LoVo (cell line): Measurements from ENCODE around the gene MYBPH.
A peak's percentile ranks its signal among the peaks of the same experiment; 100 is the strongest.

Source experiments
- DNase-seq: peaks from one replicate; pipeline ENCODE4 v3.0.0-alpha.2; 2016; ENCODE audit warnings: low spot score

The MYBPH gene

DNA sequence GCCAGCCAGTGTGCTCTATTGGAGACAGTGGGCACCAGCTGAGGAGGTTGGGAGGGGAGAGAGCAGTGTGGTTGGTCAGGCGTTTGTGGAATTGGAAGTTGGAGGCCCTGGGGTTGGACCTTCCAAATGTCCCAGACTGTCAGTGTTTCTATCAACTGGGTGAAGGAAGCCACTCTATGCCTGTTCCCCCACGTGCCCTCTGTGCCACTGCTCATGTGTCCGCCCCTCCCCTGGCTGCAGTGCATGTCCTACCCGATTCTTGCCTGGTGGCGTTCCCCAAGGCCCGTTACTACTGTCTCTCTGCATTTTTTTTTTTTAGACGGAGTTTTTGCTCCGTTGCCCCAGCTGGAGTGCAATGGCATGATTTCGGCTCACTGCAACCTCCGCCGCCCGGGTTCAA is 27.0 kb downstream of the MYBPH start:
- DNase-seq: no peak

DNA sequence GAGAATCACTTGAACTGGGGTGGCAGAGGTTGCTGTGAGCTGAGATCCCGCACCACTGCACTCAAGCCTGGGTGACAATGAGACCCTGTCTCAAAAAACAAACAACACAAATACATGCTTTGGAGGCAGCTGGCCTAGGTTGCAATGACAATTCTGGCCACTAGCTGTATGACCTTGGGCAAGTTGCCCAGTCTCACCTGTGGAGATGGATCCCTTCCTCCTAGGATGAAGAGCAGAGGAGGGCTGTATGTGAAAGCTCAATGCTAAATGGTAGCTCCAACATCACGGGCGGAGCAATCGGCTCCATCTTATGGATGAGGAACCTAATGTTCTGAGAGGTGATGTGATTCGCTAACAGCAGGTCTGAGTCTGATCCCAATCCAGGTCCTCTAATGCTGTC is 27.5 kb downstream of the MYBPH start:
- peak; percentile 26 for DNase-seq

DNA sequence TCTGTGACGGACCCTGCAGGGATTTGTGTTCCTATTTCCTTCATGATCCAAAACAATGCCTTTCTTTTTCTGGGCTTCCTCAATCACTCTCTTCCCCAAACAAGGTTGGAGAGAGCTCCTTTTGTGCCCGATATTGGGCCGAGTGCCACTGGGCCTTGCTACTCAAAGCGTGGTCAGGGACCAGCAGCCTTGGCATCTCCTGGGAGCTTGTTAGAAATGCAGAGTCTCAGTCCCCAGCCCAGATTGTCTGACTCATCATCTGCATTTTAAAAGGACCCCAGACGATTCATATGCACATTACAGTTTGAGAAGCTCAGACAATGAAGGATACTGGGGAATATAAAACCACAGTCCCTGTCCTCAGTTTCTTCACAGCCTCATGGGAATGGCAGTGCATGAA is 28.2 kb downstream of the MYBPH start:
- DNase-seq: no peak

DNA sequence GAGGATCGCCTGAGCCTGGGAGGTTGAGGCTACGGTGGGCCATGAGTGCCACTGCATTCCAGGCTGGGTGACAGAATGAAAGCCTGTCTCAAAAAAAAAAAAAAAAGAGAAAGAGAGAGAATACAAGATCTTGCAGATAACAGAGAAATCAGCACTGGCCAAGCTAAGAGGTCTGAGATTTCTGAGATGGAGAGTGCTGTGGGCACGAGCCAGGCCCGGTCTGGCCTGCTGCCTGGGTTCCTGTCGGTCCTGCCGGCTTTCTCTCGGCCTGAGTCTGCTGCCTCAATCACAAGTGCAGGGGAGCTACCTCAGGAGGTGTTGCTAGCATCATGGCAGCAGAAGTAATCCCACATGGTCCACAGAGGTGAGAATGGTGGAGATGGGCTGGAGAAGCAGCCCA is 29.1 kb downstream of the MYBPH start:
- DNase-seq: no peak

DNA sequence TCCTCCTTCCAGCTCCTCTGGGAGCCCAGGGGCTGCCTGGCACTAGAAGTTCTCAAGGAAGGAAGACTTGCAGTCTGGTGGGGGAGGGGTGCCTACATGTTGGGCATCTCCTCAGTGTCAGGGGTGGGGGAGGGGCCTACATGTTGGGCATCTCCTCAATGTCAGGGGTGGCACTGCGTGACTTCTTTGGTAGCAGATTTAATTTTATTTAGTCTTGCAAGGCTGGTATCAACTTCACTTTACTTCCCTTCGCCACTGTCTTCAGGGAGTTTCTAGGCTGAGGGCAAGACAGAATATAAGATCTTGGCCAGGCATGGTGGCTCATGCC is 29.6 kb downstream of the MYBPH start:
- DNase-seq: no peak

DNA sequence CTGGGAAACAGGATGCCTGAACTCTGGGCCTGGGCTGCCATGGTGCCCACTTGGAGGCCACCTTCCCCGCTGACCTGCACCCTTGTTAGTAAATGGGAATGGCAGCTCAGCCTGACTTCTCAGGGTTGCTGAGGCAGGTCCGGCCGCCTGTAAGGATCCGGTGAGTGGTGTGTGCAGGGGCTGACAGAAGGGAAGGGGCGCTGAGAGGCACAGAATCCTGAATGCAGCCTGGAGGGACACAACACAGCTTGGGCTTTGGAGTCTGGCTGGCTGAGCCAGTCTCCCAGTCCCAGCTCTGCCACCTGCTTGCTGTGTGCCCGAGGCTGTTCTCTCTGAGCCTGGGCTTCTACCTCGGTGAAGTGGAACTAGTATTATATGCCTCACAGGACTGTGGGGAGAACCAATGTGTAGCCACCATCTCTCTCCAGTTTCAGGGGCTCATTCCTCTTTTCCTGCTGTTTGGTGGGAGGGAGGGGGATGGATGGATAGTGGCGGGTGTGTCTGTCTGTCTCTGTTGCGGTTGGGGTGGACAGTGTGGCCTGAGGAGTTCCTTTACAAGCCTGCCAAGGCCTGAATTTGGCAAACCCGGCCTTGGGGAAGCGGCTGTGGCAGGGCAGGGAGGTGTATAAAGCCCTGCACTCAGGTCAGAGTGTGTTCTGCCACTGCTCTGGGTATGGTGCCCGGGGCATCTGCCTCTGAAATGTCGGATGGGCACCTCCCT is 30.1 kb downstream of the MYBPH start:
- DNase-seq: no peak

DNA sequence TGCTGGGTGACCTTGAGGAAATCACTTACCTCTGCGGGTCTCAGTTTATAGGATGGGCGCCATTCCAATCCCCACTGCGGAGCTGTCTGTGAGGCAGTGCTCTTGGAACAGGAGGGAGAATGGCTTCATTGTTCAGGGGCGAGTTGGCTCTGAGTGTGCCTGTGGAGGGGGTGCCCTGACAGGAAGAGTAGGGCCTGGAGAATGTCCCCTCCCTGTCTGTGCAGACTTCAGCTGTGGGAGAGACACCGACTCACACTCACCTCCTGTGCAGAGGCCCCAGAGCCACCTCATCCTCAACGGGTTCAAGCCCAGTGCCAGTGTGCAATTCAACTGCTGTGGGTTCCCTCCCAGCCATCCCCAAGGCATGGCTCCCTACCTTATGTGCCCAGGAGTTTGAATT is 31.0 kb downstream of the MYBPH start:
- no peak for DNase-seq

DNA sequence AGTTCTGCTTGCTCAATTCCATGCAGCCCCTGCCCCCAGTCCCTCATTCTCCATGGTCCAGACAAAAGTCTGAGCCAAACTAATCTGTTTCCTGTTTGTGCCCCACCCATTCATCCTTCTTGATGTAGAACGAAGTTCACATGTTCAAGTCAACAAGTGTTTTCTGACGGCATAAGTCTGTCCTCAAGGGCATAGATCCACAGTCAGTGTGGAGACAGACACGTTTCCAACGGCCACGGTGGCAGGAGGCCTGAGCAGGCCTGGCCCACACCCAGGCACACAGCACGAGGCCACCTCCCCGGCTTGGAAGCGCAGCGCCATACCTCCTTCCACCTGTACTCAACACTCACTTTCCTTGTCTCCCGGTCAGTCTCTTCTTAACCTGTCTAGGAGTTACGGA is 32.0 kb downstream of the MYBPH start:
- no peak for DNase-seq

DNA sequence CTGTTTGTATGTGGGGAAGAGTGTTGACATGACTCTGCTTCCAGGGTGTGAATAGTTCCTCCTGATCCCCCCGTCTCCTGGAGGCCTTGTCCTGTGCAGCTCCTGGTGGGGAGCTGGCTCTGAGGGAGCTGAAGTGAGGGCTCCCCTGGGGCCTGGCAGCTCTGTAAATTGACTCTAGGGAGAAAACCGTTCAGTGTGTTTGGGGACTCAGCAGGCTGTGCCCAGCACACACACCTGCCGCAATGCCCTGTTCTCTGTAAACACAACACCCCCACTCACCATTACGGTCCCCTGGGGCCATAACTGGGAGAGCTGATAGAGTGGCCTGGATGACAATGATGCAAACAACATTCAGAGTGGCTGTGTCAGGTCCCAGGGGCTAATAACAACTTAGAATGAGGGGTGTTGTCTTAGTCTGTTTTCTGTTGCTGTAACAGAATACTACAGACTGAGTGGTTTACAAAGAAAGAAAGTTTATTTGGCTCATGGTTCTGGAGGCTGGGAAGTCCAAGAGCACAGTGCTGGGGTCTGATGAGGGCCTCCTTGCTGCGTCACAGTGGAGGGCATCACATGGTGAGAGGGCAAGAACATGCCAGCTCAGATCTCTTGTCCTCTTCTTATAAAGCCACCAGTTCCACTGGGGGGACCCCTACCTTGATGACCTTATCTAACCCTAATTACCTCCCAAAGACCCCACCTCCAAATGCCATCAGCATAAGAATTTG is 32.8 kb downstream of the MYBPH start:
- no peak for DNase-seq

DNA sequence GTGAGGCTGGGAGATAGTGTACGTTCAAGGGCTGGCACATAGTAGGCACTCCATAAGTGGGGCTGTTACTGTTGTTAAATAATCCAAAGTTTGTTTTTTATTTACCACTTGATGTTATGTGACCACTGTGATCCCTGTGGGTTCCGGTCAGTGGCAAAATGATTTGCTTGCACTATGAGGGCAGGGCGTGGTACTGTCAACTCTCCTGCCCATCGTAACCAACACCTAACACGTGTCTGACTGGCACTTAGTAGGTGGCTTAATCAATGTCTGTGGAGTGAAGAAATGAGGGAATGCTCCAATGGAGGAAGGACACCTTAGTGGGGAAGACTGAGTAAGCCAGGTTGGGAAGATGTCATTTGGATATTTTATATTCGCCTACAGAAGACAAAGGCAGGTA is 33.5 kb downstream of the MYBPH start:
- no peak for DNase-seq

DNA sequence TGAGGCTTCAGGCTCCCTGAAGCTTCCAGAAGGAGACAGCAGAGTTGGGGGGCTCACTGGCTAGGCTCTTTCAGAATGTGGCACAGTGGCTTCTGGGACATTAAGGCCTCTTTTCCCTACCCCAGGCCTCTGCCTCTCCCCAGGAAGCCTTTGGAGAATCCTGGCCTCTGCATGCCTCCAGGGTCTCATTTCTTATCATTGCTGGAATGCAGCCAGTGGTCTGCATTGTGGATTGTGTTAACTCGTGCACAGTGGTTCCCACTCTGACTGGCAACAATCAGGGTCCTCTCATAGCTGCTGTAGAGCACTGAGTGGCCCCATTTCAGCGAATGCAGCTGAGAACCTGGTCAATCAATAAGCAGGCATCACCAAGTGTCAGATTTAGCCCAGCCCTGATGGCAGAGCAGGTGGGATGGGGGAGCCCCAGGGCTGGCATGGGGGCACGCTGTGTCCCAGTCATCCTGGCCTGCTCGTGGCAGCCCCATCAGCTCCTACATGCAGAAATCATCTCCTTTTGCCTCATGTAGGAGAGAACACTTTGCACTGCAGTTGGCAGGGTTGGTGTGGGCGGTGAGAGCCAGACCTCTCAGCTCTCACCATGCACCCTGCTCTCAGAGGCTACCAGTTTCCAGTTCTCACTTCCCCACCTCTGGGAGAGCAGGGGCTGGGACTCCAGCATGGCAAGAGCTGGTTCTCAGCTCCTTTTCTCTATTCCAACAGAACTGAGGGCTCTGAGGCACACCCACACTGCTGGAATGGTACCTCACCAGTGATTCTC is 34.7 kb downstream of the MYBPH start:
- no peak for DNase-seq

DNA sequence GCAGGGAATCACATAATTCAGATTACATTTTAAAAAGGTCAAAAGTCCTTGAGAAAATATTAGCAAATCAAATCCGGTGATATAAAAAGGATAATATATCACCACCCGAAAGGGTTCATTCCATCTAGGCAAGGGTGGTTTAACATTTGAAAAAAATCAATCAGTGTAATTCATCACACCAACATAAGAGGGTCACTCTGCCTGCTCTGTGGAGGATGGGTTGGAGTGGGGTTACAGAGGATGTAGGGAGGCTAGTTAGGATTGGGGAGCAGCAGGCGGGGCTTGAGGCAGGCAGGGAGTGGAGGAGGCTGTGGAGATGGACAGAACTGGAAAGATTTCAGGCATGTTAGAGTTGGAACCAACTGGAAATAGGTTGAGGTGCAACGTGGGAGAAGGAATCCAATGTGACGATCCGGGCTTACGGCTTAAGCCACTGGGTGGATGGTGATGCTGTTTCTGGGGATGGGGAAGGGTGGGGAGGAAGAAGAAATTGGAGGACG is 35.6 kb downstream of the MYBPH start:
- no peak for DNase-seq

DNA sequence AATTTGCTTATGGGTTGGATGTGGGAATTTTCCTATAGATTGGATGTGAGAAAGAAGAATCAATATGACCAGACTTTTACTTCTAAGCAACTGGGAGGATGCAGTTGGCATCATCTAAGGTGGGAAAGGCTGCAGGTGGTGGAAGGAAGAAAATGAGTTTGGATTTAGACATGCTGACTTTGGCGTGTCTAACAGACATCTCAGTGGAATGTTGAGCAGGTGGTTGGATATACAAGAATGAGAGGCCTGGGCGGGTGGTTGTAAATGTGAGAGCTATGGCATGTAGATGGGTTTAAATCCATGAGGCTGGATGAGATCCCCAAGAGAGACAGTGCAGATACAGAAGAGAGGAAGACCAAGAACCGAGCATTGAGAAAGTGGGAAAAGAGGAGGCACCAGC is 37.6 kb downstream of the MYBPH start:
- DNase-seq: no peak

DNA sequence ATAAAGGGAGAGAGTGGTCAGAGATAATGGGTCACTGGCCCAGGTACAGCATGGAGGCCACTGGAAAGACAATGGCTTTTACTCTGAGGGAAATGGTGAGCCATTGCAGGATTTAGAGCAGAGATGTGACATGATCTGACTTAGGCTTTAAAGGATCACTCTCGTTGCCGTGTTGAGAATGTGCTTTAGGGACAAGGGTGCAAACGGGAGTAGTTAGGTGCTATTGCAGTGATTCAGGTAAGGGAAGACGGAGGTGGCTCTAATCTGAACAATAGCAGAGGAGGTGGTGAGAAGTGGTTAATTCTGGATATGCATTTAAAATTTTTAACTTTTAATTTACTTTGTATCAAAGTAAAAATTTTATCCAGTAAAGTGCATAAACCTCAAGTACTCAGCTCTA is 38.3 kb downstream of the MYBPH start:
- DNase-seq: no peak

DNA sequence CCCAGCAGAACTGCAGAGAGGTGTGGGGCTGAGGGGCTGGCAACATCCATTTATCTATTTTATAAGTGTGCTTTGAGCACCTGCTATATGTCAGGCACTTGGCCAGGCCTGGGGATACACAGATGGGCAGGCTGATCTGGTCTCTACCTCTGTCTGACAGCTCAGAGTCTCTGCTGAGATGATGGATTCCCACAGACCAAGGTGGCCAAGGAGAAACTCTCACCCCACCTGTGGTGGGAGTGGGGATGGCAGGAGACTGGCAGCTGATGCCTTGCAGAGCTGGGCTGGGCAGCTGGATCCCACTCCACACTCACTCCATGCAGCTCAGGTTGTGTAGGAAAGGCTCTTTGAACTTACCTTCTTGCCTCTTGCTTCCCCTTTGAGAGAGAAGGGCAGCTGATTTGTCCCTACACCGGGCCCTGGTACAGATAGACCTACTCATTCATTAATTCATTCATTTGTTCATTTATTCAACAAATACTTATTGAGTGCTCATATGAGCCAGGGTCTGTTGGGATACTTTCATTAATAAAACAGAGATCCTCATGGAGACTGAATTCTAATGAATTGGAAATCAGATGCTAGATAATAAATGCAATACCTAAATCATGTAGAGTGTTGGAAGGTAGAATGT is 39.1 kb downstream of the MYBPH start:
- no peak for DNase-seq

DNA sequence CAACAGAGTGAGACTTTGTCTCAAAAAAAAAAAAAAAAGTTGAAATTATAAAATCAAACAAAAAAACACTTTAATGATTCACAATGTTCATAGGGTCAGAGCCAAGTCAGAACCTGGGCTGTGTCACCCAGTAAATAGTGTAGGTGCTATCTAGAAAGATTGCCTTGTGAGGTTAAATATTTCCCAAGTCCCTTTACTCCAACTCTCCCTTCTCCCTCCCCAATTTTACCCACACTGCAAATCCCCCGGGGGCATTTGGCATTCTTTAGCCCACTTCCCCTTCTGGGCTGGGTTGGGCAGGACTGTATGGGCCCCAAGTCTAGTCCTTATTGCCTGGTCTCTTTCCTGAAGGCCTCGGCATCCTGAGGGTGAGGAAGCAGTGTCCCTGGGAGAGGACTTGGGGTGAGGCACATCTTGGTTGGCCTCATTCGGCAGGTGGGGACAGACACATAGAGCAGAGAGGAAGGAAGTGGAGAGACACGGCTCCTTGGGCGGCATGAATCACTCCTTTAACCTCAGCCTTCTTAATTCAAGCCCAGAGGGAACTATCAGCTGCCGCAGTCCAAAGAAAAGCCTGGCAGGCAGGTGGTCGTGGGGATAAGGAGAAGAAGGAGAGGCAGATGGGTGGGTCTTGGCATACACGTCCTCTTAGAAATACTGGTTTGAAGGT is 39.9 kb downstream of the MYBPH start:
- no peak for DNase-seq

DNA sequence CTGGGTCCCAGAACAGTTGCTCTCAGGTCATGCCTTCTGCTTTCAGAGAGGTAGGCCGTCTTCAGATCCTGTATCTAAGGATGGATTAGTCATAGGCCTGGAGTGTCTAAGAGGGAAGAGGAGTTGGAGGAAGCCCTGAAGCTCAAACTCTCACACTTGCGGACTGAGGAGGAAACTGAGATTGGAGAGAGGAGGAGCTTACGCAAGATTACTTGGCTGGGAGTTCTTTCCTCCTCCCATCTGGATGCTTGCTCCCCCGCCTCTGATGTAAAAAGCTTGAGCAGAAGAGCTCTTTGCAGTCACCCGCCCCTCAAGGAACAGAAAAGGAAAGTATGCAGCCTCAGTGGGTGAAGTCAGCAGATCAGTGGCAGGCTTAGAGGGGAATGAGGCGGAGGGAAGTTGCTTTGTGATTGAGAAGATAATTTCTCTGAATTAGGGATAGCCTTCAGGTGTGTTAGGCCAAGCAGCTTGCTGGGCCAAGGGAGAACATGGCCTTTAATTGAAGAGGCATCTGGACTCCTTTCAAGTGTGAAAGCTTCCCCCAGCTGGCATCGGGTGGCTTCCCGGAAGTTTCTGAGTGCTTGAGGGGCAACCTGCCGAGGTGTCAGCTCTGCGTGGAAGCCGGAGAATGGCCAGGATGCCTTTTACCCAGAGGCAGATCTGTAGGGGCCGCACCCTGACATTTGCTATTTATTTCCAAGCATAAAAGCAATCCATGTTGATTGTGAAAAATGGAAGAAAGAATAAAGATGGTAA is 41.5 kb downstream of the MYBPH start:
- no peak for DNase-seq

DNA sequence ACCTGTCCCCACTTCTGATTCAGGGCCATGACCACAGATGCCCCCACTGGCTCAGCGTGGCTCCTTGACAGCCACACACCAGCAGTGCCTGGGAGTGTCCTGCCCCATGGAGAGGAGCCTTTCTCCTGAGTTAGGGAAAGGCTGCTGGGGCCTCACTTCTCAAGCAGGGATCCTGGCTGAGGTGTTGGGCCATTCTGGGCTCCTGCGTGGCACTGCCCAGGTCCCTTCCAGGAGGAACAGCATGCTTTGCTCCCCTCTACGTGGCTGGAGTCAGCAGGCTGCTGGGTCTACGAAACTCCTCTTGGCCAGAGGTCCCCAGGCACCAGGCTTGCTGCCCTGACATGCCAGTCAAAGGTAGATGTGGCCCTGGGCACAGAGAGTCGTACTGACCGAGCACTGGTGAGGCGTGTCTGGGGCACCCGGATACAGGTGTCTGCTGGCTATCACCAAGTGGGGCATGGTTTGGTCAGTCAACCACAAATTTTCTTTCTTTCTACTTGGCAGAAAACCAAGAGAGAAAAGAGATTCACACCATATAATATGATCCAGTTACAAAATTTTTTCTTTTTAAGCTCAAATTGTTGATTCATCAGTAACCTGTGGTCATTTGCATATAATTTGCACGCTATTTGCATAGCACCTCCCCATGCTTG is 44.0 kb downstream of the MYBPH start:
- DNase-seq: no peak

DNA sequence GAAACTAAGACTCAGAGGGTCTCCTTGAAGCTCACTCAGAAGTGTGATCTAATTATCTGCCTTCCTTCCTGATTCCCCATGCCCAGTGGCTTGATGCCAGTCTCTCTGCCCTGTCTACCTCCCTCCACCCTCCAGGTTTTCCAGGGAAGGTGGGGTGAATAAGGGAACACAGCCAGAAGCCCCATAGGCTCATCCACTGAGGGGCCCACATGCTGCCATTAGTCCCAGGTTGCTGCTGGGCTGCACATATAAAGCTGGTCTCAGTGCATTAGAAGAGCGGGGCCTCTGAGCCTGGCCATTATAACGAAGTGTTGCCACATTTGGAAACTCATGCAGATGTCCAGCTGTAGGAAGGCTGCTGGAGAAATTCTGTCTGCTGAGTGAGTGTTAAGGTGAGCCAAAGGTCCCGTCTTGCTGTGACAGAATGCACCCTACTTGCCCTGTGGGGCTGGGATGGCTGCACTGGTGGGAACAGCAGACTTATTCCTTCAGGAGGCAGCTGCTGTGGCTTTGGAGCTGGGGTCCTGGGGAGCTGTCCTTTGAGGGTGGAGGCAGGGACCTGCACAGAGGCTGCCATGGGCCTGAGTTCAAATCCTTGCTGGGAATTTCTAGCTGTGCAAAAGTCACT is 45.2 kb downstream of the MYBPH start:
- no peak for DNase-seq

DNA sequence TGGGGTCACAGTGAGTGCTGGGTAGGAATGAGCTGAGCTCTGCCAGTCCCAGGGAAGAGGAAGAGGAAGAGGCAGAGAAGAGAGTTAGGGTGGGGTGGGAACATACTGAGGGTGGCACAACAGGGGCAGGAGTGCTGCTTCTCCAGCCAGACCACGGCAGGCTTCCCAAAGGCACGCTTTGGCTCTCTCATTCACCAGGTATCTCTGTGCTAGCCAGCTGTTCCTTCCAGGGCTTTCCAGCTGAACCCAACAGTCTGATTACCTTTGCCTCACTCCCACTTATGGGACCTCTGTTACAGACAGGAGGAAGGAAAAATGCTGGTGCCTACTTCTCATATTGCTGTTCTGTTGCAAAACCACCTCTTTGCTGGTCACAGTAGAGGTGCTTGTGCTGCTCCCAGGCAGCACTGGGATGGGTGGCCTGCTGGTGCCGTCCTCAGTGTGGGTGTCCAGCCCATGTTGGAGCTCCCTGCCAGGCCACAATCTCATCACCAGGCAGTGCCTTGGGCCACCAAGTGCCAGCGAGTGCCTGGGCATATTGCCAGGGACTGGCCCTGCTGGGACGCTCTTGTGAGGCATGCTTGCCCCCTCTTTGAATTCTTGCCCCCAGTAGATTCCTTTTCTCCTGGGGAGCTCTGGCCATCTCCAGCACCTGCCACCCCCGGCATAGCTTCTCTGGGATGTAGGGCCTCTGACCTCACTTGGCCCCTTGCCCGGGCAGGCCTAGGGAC is 46.0 kb downstream of the MYBPH start:
- no peak for DNase-seq
